Measurements from ENCODE around the gene PTGER4.

GRCh38 chr5:40652441-40653220 is 27.1 kb upstream of the PTGER4 start:
- no peak for TF ChIP-seq POLR2A (IDR thresholded peaks at IDR 0.05)
- TF ChIP-seq CTCF (IDR thresholded peaks at IDR 0.05), result no peak
